HepG2 (cell line): ENCODE results near the gene C5AR1. TPM values are rescaled to one million over a fixed set of nuclear protein-coding genes. Genes with fewer than 3 reads are reported as not detected.

ENCODE experiments used
- ATAD3A ChIP-seq: sonication (generic); formaldehyde crosslinking; IDR thresholded peaks from 2 replicates; pipeline ENCODE4 v1.4.0; 2020; ENCODE audit warnings: missing genetic modification reagents
- ATF6 ChIP-seq: sonication (generic); formaldehyde crosslinking; conservative IDR thresholded peaks from 2 replicates; pipeline ENCODE4 v1.4.0; 2020; ENCODE audit warnings: missing genetic modification reagents
- BRD4 ChIP-seq: sonication (generic); formaldehyde crosslinking; IDR thresholded peaks from 2 replicates; pipeline ENCODE4 v1.4.0; 2020; ENCODE audit warnings: missing genetic modification reagents
- HNF1B ChIP-seq: sonication (generic); formaldehyde crosslinking; IDR thresholded peaks from 2 replicates; pipeline ENCODE4 v1.5.1; 2020; ENCODE audit warnings: mild to moderate bottlenecking, moderate library complexity, missing genetic modification reagents
- MAX ChIP-seq: IDR thresholded peaks from 2 replicates; pipeline ENCODE4 v1.6.1; 2012; ENCODE audit warnings: inconsistent platforms
- MEF2D ChIP-seq: sonication (generic); formaldehyde crosslinking; IDR thresholded peaks from 2 replicates; pipeline ENCODE4 v1.5.1; 2020; ENCODE audit warnings: mild to moderate bottlenecking, missing genetic modification reagents
- MXD4 ChIP-seq: IDR thresholded peaks from 2 replicates; pipeline ENCODE4 v1.6.1; 2016; ENCODE audit warnings: mild to moderate bottlenecking, missing biosample characterization, missing genetic modification reagents
- NFE2L2 ChIP-seq: fragments of 150-350 bp; IDR thresholded peaks from 2 replicates; pipeline ENCODE4 v1.6.1; 2014; ENCODE audit warnings: low read length
- SAFB2 ChIP-seq: sonication (generic); formaldehyde crosslinking; IDR thresholded peaks from 2 replicates; pipeline ENCODE4 v1.5.1; 2020; ENCODE audit warnings: missing genetic modification reagents, low read depth, mild to moderate bottlenecking, borderline replicate concordance
- TBL1XR1 ChIP-seq: fragments of 150-350 bp; IDR thresholded peaks from 2 replicates; pipeline ENCODE4 v1.6.1; 2014; ENCODE audit warnings: borderline replicate concordance, low read length; ENCODE audit not compliant: partially characterized antibody
- ZMAT3 ChIP-seq: sonication (generic); formaldehyde crosslinking; conservative IDR thresholded peaks from 2 replicates; pipeline ENCODE4 v1.7.0; 2021; ENCODE audit warnings: missing genetic modification reagents
- ZNF546 ChIP-seq: sonication (generic); formaldehyde crosslinking; conservative IDR thresholded peaks from 2 replicates; pipeline ENCODE4 v1.8.1; 2023; ENCODE audit warnings: mild to moderate bottlenecking, missing genetic modification reagents
- ZNF567 ChIP-seq: sonication (generic); formaldehyde crosslinking; IDR thresholded peaks from 2 replicates; pipeline ENCODE4 v1.8.1; 2023; ENCODE audit warnings: mild to moderate bottlenecking, missing genetic modification reagents, borderline replicate concordance
- ZNF572 ChIP-seq: sonication (generic); formaldehyde crosslinking; IDR thresholded peaks from 2 replicates; pipeline ENCODE4 v1.5.1; 2020; ENCODE audit warnings: mild to moderate bottlenecking, missing genetic modification reagents
- polyA plus RNA-seq, 8 experiments: library from polyadenylated mRNA; depleted of rRNA in 3 of 8; stranded (reverse) in 7 of 8; unstranded in 1 of 8; fragments of >200 nt; fragmentation: Illumina TruSeq in 4 of 8; extraction: Trizol in 4 of 8; gene quantifications; 2 replicates each; pipeline versions ENCODE4 v1.2.1 to v1.2.3, GENCODE V29; 2011 to 2016; ENCODE audit warnings: low read depth in 4 of 8, missing spikeins in 1 of 8, mixed read lengths in 1 of 8; ENCODE audit not compliant: insufficient read depth in 1 of 8
- total RNA-seq, 5 experiments: library from RNA; depleted of rRNA; stranded (reverse); fragments of >200 nt; fragmentation: Illumina TruSeq; extraction: Trizol; gene quantifications; 2 replicates each; pipeline ENCODE4 v1.2.3, GENCODE V29; 2016; ENCODE audit warnings: low read depth in 1 of 5
- TF ChIP-seq, protein P1 (sequence below): fragments of 450-650 bp; IDR thresholded peaks from 2 replicates; pipeline ENCODE4 v1.6.1; 2016
- TF ChIP-seq, protein P2 (sequence below): sonication (generic); formaldehyde crosslinking; IDR thresholded peaks from 2 replicates; pipeline ENCODE4 v1.4.0; 2020; ENCODE audit warnings: missing genetic modification reagents
- TF ChIP-seq, protein P3 (sequence below): sonication (generic); formaldehyde crosslinking; conservative IDR thresholded peaks from 2 replicates; pipeline ENCODE4 v1.4.0; 2020; ENCODE audit warnings: missing genetic modification reagents

C5AR1 gene
- total and polyA plus RNA-seq, 2 of the 13 experiments (the other 11 are each of a cell fraction or from before 2014, with no cell fraction given): 0.07 to 1.6 TPM

- TF ChIP-seq, protein P1, sequence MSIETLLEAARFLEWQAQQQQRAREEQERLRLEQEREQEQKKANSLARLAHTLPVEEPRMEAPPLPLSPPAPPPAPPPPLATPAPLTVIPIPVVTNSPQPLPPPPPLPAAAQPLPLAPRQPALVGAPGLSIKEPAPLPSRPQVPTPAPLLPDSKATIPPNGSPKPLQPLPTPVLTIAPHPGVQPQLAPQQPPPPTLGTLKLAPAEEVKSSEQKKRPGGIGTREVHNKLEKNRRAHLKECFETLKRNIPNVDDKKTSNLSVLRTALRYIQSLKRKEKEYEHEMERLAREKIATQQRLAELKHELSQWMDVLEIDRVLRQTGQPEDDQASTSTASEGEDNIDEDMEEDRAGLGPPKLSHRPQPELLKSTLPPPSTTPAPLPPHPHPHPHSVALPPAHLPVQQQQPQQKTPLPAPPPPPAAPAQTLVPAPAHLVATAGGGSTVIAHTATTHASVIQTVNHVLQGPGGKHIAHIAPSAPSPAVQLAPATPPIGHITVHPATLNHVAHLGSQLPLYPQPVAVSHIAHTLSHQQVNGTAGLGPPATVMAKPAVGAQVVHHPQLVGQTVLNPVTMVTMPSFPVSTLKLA: no peak
- TF ChIP-seq SAFB2: no peak
- TF ChIP-seq MAX: peak; percentile 51; the same call in 1 of the 2 replicates
- no peak for TF ChIP-seq MEF2D (CRISPR knock-in tag)
- TF ChIP-seq ATAD3A: no peak
- no peak for TF ChIP-seq NFE2L2
- TF ChIP-seq MXD4 (CRISPR knock-in tag): 0 out of 2 replicates have a peak, but pooled peaks have one; percentile 50
- TF ChIP-seq BRD4 (CRISPR knock-in tag): 0 out of 2 replicates have a peak, but pooled peaks have one; percentile 25
- TF ChIP-seq, protein P2, sequence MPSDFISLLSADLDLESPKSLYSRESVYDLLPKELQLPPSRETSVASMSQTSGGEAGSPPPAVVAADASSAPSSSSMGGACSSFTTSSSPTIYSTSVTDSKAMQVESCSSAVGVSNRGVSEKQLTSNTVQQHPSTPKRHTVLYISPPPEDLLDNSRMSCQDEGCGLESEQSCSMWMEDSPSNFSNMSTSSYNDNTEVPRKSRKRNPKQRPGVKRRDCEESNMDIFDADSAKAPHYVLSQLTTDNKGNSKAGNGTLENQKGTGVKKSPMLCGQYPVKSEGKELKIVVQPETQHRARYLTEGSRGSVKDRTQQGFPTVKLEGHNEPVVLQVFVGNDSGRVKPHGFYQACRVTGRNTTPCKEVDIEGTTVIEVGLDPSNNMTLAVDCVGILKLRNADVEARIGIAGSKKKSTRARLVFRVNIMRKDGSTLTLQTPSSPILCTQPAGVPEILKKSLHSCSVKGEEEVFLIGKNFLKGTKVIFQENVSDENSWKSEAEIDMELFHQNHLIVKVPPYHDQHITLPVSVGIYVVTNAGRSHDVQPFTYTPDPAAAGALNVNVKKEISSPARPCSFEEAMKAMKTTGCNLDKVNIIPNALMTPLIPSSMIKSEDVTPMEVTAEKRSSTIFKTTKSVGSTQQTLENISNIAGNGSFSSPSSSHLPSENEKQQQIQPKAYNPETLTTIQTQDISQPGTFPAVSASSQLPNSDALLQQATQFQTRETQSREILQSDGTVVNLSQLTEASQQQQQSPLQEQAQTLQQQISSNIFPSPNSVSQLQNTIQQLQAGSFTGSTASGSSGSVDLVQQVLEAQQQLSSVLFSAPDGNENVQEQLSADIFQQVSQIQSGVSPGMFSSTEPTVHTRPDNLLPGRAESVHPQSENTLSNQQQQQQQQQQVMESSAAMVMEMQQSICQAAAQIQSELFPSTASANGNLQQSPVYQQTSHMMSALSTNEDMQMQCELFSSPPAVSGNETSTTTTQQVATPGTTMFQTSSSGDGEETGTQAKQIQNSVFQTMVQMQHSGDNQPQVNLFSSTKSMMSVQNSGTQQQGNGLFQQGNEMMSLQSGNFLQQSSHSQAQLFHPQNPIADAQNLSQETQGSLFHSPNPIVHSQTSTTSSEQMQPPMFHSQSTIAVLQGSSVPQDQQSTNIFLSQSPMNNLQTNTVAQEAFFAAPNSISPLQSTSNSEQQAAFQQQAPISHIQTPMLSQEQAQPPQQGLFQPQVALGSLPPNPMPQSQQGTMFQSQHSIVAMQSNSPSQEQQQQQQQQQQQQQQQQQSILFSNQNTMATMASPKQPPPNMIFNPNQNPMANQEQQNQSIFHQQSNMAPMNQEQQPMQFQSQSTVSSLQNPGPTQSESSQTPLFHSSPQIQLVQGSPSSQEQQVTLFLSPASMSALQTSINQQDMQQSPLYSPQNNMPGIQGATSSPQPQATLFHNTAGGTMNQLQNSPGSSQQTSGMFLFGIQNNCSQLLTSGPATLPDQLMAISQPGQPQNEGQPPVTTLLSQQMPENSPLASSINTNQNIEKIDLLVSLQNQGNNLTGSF (CRISPR knock-in tag): peak; percentile 31; the same call in 1 of the 2 replicates
- TF ChIP-seq ZNF572 (CRISPR knock-in tag): no peak
- TF ChIP-seq ZMAT3 (CRISPR knock-in tag): no peak; the same call in 1 of the 2 replicates
- TF ChIP-seq ATF6 (CRISPR knock-in tag): no peak
- TF ChIP-seq ZNF567 (CRISPR knock-in tag): no peak
- TF ChIP-seq TBL1XR1: no peak
- TF ChIP-seq ZNF546: peak; percentile 37; the same call in 1 of the 2 replicates
- TF ChIP-seq HNF1B: no peak; the same call in 1 of the 2 replicates
- TF ChIP-seq, protein P3, sequence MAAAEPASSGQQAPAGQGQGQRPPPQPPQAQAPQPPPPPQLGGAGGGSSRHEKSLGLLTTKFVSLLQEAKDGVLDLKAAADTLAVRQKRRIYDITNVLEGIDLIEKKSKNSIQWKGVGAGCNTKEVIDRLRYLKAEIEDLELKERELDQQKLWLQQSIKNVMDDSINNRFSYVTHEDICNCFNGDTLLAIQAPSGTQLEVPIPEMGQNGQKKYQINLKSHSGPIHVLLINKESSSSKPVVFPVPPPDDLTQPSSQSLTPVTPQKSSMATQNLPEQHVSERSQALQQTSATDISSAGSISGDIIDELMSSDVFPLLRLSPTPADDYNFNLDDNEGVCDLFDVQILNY (CRISPR knock-in tag): 0 out of 2 replicates have a peak, but pooled peaks have one; percentile 21
Measured at GRCh38 chr19:47273313-47274070, 36.2 kb upstream of the C5AR1 start (continued).
